Middle frontal gyrus (tissue), 1 donor: ENCODE data around the gene TBX6.
"Not testable (repeated sequence)": the region's sequence is repeated elsewhere in the genome, so short reads cannot be mapped to it uniquely, and the experiment has no call there.

Experiments
- DNase-seq: peaks from one replicate; pipeline ENCODE4 v3.0.0-alpha.2; 2015; ENCODE audit warnings: low spot score; ENCODE audit errors: extremely low spot score

TBX6 gene

DNA sequence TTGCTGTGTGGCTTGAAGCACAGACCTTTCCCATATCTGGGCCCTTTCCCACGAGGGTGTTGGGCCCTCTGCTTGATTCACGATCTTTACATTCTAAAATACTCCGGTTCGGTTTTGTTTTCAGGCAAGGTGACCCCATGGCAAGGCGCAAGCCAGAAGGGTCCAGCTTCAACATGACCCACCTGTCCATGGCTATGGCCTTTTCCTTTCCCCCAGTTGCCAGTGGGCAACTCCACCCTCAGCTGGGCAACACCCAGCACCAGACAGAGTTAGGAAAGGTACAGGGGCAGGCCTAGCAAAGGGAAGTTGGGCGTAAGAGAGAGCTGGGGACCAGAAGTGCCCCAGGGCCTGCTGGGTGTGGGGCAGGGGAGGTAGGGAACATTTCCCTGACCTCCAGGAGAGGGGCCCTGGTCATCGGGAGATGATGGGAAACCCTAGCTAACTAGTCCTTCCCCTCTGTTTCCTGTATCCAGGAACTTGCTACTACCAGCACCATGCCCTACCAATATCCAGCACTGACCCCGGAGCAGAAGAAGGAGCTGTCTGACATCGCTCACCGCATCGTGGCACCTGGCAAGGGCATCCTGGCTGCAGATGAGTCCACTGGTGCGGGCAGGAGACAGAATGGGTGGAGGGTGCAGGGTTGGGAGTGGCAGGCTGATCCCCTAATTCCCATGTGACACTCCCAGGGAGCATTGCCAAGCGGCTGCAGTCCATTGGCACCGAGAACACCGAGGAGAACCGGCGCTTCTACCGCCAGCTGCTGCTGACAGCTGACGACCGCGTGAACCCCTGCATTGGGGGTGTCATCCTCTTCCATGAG is 24.8 kb downstream of the TBX6 start:
- DNase-seq = no peak

GRCh38 chr16:30065943-30066760 is 25.6 kb downstream of the TBX6 start:
- no peak for DNase-seq

- DNase-seq = peak; percentile 97
These were observed 26.4 kb downstream of the TBX6 start, which contains the start of gene ALDOA for GRCh38 chr16:30065102-30065942. ALDOA (plus strand) TSS chr16:30065760; CDS start chr16:30066898, 1,138 bp downstream.

GRCh38 chr16:30064729-30065101 is 27.0 kb downstream of the TBX6 start:
- DNase-seq = no peak

DNA sequence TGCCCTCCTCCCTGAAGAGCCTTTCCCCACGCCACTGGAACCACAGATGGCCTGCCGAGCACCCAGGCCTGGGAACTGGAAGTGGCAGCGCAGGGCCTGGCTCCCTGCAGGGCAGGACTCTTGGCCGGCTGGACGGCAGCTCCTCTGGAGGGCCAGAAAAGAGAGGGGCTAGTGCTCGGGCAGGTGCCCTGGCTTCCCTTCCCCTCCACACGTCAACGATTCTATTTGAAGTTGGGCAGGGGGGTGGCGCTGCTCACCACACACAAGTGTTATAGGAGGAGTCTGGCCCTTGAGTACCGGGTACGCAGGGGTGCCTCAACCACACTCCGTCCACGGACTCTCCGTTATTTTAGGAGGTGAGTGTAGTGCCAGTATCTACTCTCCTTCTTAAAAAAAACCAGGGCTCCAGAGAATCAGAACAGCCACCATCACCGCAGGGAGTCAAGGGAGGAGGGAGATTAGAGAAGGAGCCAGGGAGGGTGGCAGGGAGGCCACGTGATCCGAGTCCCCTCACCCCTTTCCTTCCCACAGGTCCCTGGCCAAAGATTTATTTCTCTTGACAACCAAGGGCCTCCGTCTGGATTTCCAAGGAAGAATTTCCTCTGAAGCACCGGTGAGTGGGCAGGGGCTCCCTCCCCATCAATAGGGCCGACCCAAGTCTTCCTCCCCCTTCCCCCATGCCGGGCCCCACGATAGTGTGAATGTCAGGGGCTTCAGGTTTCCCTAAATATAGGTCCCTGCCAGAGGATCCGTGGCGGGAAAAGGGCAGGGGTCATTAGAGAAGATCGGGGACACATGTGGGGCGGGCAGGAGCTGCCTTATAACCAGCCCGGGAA is 27.6 kb downstream of the TBX6 start:
- peak; percentile 46 for DNase-seq

- DNase-seq = no peak
These were observed 28.3 kb downstream of the TBX6 start for GRCh38 chr16:30063278-30063892.

DNA sequence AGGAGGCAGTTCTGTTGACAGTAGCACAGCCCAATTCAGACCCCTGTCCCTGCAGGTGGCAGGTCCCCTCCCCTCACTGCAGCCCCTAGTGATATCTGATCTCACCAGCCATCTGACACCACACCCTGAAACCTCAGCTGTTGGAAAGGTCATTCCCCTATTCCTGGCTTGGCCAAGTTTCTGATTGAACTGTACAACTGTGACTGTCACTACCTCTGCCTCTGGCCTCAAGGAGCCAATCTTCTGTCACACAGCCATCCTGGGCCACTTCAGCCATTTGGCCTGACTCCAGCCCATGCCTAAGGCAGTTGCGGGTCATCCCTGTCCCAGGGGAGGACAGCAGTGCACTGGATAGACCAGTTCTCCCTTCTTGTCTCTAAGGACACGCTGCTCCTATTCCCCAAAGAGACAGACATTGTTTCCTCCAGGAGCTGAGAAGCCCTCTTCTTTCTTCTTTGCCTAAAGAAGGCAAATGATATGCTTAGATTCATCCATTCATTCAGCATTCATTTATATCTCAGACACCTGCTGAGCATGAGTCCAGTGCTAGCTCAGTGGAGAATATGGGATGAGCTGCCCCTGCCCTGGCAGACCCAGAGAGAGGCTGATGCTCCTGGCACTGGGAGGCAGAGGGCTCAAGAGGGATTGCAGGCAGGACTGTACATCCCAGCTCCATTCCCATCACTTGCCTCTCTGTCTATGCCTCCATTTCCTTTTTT is 30.7 kb downstream of the TBX6 start:
- no peak for DNase-seq

- no peak for DNase-seq
These were observed 31.4 kb downstream of the TBX6 start for GRCh38 chr16:30060346-30060745.

- no peak for DNase-seq
These were observed 36.7 kb downstream of the TBX6 start for GRCh38 chr16:30054959-30055553.

- no peak for DNase-seq
These were observed 37.3 kb downstream of the TBX6 start for GRCh38 chr16:30054451-30054850.

DNA sequence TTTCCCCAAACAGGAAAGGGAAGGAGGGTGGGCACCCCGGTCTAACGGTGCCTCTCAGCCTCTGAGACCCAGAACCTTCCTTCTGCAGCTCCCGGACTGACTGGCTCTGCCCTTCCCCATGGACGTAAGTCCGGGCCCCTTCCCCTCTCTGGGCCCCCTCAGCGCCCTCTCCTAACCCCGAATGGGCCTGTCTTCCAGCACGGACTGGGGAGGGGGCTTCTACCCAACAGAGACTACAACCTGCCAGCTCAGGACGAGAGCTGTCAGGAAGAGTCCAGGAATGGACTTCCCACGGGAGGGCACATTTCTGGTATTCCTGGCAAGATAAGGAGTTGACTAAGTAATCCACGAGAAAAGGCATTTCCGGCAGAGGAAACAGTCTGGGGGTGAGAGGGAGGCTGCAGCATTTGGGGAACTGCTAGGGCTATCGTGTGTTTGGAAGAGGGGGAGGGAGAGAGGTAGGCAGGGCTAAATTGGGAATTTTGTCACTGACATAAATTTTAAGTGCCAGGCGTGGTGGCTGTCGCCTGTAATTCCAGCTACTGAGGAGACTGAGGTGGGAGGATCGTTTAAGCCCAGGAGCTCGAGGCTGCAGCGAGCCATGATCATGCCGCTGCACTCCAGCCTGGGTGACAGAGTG is 38.2 kb downstream of the TBX6 start:
- no peak for DNase-seq

DNA sequence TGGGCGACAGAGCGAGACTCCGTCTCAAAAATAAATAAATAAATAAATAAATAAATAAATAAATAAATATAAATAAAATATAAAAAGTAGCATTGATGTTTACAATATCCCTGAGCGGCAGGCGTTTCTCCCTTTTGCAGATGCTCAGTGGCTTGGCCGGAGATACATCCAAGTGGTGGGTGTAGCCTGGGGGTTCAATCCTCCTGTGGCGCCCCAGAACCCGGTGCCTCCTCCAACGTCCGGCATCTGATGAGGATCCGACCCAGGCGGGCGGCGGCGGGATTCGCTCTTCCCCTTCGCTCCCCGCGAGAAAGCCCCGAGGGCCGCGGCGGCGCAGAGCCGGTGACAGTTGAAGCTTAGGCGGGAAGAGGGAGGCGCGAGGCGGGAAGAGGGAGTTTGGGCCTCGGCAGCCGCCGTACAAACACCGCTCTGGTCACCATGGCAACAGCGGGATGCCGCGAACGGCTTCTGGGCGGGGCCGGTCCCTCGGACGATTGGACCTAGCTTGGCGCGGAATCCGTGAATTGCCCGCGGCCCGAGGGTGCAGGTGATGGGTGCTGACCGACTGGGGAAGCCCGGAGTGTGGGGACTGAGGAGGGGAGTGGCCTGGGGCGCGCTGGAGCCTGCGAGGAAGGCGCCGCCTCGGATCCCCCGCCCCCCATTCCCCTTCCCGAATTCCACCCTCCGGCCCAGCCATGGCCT is 38.9 kb downstream of the TBX6 start:
- DNase-seq = peak; percentile 53

- DNase-seq = no peak
These were observed 40.2 kb downstream of the TBX6 start for GRCh38 chr16:30051518-30051917.

DNA sequence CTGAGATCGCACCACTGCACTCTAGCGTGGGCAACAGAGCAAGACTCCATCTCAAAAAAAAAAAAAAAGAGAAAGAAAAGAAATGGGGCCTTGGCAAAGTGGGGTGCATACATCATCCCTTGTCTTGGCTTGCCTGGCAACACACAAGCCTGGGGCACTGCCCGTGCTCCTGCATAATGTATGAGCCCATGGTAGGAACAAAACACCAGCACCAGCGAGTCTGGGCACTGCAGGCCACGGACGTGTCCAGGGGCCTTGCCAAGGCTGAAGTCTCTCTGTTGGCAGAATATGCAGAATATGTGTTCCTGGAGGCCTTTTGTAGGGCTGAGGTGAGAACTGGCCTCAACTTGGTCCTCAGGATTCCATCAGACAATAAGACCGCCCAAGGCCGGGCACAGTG is 41.9 kb downstream of the TBX6 start:
- no peak for DNase-seq

GRCh38 chr16:30046588-30046987 is 45.1 kb downstream of the TBX6 start:
- no peak for DNase-seq

GRCh38 chr16:30046178-30046577 is 45.5 kb downstream of the TBX6 start:
- no peak for DNase-seq

DNA sequence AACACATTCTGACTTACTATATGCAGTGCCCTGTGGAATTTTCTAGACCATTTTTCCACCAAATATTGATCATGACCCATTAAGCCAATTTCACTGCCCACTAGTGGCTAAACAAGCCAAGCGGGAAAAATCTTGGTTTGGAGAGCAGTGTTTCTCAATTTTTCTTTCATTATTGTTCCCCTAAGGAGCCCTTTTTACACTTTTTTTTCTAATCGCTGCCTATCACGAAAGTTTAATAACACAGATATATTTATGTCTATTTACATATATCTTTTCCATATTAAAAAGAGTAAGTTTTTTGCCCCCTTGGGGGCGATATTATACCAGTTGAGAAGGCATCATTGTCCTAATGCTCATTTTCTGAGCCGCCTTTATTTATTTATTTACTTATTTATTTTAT is 49.9 kb downstream of the TBX6 start:
- no peak for DNase-seq

DNA sequence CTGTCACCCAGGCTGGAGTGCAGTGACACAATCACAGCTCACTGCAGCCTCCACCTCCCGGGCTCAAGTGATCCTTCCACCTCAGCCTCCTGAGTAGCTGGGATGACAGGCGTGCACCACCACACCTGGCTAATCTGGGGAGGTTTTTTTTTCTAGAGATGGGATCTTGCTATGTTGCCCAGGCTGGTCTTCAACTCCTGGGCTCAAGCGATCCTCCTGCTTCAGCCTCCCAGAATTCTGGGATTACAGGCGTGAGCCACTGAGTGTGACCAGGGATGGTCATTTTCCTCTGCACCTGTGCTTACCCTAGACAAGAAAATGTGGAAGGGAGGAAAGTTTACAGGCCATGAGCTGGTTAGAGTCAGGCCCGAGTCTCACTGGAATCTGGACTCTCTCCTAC is 51.0 kb downstream of the TBX6 start:
- DNase-seq = not testable (repeated sequence)
